ENCODE results near the gene RIMKLA. TPM values are rescaled to one million over a fixed set of nuclear protein-coding genes. Genes with fewer than 3 reads are reported as not detected.
A peak's percentile ranks its signal among the peaks of the same experiment; 100 is the strongest.

The RIMKLA gene
- total and polyA plus RNA-seq, 2 of the 13 experiments (the other 11 are each of a cell fraction or from before 2014, with no cell fraction given), result 2.5 to 3.8 TPM

DNA sequence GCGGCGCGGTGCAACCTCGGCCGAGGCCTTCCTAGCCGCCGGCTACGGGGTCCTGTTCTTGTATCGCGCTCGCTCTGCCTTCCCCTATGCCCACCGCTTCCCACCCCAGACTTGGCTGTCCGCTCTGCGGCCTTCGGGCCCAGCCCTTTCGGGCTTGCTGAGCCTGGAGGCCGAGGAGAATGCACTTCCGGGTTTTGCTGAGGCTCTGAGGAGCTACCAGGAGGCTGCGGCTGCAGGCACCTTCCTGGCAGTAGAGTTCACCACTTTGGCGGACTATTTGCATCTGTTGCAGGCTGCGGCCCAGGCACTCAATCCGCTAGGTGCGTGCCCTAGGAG lies 76.1 kb downstream of the RIMKLA start (continued):
- TF ChIP-seq, protein P1, sequence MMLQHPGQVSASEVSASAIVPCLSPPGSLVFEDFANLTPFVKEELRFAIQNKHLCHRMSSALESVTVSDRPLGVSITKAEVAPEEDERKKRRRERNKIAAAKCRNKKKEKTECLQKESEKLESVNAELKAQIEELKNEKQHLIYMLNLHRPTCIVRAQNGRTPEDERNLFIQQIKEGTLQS (CRISPR knock-in tag; IDR thresholded peaks at IDR 0.05), result no peak
- TF ChIP-seq ATAD3A (CRISPR knock-in tag; IDR thresholded peaks at IDR 0.05) (no peak), ZMYM3 (CRISPR knock-in tag; IDR thresholded peaks at IDR 0.05) (no peak), HMGA1 (CRISPR knock-in tag; conservative IDR thresholded peaks at IDR 0.05) (no peak), ZNF331 (CRISPR knock-in tag; IDR thresholded peaks at IDR 0.05) (no peak), ZNF703 (CRISPR knock-in tag; IDR thresholded peaks at IDR 0.05; ENCODE audit: borderline replicate concordance) (no peak), ZNF101 (CRISPR knock-in tag; IDR thresholded peaks at IDR 0.05; ENCODE audit: borderline replicate concordance, low read depth) (no peak), RFXAP (CRISPR knock-in tag; IDR thresholded peaks at IDR 0.05; ENCODE audit: borderline replicate concordance) (0 out of 2 replicates have a peak, but pooled peaks have one; percentile 13), ZZZ3 (CRISPR knock-in tag; IDR thresholded peaks at IDR 0.05; ENCODE audit: borderline replicate concordance) (no peak), SRSF1 (optimal IDR thresholded peaks at IDR 0.05; ENCODE audit: low read depth, low read length) (no peak), RBFOX2 (IDR thresholded peaks at IDR 0.05; ENCODE audit: low read depth, low read length) (peak; percentile 85), ZNF33A (CRISPR knock-in tag; IDR thresholded peaks at IDR 0.05; ENCODE audit: borderline replicate concordance) (no peak), ZNF616 (CRISPR knock-in tag; IDR thresholded peaks at IDR 0.05; ENCODE audit: low read depth) (no peak), MEIS2 (CRISPR knock-in tag; IDR thresholded peaks at IDR 0.05) (0 out of 2 replicates have a peak, but pooled peaks have one; percentile 3)
- TF ChIP-seq, protein P2, sequence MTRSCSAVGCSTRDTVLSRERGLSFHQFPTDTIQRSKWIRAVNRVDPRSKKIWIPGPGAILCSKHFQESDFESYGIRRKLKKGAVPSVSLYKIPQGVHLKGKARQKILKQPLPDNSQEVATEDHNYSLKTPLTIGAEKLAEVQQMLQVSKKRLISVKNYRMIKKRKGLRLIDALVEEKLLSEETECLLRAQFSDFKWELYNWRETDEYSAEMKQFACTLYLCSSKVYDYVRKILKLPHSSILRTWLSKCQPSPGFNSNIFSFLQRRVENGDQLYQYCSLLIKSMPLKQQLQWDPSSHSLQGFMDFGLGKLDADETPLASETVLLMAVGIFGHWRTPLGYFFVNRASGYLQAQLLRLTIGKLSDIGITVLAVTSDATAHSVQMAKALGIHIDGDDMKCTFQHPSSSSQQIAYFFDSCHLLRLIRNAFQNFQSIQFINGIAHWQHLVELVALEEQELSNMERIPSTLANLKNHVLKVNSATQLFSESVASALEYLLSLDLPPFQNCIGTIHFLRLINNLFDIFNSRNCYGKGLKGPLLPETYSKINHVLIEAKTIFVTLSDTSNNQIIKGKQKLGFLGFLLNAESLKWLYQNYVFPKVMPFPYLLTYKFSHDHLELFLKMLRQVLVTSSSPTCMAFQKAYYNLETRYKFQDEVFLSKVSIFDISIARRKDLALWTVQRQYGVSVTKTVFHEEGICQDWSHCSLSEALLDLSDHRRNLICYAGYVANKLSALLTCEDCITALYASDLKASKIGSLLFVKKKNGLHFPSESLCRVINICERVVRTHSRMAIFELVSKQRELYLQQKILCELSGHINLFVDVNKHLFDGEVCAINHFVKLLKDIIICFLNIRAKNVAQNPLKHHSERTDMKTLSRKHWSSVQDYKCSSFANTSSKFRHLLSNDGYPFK (CRISPR knock-in tag; IDR thresholded peaks at IDR 0.05; ENCODE audit: borderline replicate concordance), result no peak
- TF ChIP-seq, protein P3, sequence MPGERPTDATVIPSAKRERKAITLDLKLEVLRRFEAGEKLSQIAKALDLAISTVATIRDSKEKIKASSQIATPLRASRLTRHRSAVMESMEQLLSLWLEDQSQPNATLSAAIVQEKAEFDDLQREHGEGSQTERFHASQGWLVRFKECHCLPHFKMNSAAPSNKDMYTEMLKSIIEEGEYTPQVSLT (CRISPR knock-in tag; IDR thresholded peaks at IDR 0.05; ENCODE audit: borderline replicate concordance, low read depth), result no peak
- TF ChIP-seq, protein P4, sequence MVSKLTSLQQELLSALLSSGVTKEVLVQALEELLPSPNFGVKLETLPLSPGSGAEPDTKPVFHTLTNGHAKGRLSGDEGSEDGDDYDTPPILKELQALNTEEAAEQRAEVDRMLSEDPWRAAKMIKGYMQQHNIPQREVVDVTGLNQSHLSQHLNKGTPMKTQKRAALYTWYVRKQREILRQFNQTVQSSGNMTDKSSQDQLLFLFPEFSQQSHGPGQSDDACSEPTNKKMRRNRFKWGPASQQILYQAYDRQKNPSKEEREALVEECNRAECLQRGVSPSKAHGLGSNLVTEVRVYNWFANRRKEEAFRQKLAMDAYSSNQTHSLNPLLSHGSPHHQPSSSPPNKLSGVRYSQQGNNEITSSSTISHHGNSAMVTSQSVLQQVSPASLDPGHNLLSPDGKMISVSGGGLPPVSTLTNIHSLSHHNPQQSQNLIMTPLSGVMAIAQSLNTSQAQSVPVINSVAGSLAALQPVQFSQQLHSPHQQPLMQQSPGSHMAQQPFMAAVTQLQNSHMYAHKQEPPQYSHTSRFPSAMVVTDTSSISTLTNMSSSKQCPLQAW (CRISPR knock-in tag; IDR thresholded peaks at IDR 0.05), result no peak

Data from HepG2 (cell line).